Loucy (cell line): ENCODE measurements around the gene DLG2.

ENCODE experiments used
- EZH2phosphoT487 ChIP-seq: fragments of 200-600 bp; IDR thresholded peaks from 2 replicates; pipeline ENCODE4 v1.6.1; 2018; ENCODE audit warnings: antibody characterized with exemption, mild to moderate bottlenecking, moderate library complexity, borderline replicate concordance
- TF ChIP-seq, protein P1 (sequence below): fragments of 200-600 bp; sonication (generic); conservative IDR thresholded peaks from 2 replicates; pipeline ENCODE4 v1.5.1; 2014; ENCODE audit warnings: mild to moderate bottlenecking, antibody characterized with exemption, low read length

DNA sequence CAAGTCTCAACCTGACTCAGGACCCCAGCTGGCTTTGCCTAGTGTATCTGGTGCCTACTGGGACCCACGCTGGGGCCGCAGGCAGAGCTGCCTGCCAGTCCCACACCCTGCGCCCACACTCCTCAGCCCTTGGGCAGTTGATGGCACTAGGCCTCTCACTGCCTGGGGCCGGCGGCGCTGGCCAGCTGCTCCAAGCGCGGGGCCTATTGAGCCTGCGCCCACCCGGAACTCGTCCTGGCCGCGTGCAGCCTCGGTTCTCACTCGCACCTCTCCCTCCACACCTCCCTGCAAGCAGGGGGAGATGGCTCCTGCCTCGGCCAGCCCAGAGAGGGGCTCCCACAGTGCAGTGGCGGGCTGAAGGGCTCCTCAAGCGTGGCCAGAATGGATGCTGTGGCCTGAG is 1432.4 kb downstream of the DLG2 start:
- TF ChIP-seq, protein P1, sequence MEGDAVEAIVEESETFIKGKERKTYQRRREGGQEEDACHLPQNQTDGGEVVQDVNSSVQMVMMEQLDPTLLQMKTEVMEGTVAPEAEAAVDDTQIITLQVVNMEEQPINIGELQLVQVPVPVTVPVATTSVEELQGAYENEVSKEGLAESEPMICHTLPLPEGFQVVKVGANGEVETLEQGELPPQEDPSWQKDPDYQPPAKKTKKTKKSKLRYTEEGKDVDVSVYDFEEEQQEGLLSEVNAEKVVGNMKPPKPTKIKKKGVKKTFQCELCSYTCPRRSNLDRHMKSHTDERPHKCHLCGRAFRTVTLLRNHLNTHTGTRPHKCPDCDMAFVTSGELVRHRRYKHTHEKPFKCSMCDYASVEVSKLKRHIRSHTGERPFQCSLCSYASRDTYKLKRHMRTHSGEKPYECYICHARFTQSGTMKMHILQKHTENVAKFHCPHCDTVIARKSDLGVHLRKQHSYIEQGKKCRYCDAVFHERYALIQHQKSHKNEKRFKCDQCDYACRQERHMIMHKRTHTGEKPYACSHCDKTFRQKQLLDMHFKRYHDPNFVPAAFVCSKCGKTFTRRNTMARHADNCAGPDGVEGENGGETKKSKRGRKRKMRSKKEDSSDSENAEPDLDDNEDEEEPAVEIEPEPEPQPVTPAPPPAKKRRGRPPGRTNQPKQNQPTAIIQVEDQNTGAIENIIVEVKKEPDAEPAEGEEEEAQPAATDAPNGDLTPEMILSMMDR: no peak
- TF ChIP-seq EZH2phosphoT487: no peak
